ENCODE results near the gene HDAC7. TPM values are rescaled to one million over a fixed set of nuclear protein-coding genes. Genes with fewer than 3 reads are reported as not detected.

HDAC7 gene
- total RNA-seq, 1 donor from 2014 or later, result 67.9 TPM

GRCh38 chr12:47795814-47796411, 23.8 kb downstream of the HDAC7 start:
- peaks cover 5% of the 10 kb centered on the region for H3K27me3 Mint-ChIP-seq (ENCODE audit: unreplicated experiment)
- H3K36me3 Mint-ChIP-seq (ENCODE audit: unreplicated experiment), result peaks cover 5% of the 10 kb centered on the region
- no peak for DNase-seq
- H3K9me3 Mint-ChIP-seq (ENCODE audit: unreplicated experiment), result peaks cover 4% of the 10 kb centered on the region
- H3K27ac Mint-ChIP-seq (ENCODE audit: unreplicated experiment), result no peak overlapping the region
- peaks cover 4% of the 10 kb centered on the region for H3K4me1 Mint-ChIP-seq (ENCODE audit: low read depth, unreplicated experiment)
- no peak overlapping the region for H3K4me3 Mint-ChIP-seq (ENCODE audit: unreplicated experiment)
- no peak for TF ChIP-seq CTCF (IDR thresholded peaks at IDR 0.05; ENCODE audit: partially characterized antibody, unreplicated experiment)

GRCh38 chr12:47795121-47795813, 24.4 kb downstream of the HDAC7 start:
- Mint-ChIP-seq H3K4me1 (ENCODE audit: low read depth, unreplicated experiment) (peaks cover 4% of the 10 kb centered on the region), H3K27ac (ENCODE audit: unreplicated experiment) (no peak overlapping the region)
- TF ChIP-seq CTCF (IDR thresholded peaks at IDR 0.05; ENCODE audit: partially characterized antibody, unreplicated experiment), result no peak

GRCh38 chr12:47794679-47795078, 25.0 kb downstream of the HDAC7 start:
- Mint-ChIP-seq H3K27me3 (ENCODE audit: unreplicated experiment) (peaks cover 5% of the 10 kb centered on the region), H3K27ac (ENCODE audit: unreplicated experiment) (no peak overlapping the region), H3K4me1 (ENCODE audit: low read depth, unreplicated experiment) (peaks cover 4% of the 10 kb centered on the region), H3K36me3 (ENCODE audit: unreplicated experiment) (peaks cover 5% of the 10 kb centered on the region), H3K9me3 (ENCODE audit: unreplicated experiment) (peaks cover 2% of the 10 kb centered on the region), H3K4me3 (ENCODE audit: unreplicated experiment) (no peak overlapping the region)
- DNase-seq, result no peak
- no peak for TF ChIP-seq CTCF (IDR thresholded peaks at IDR 0.05; ENCODE audit: partially characterized antibody, unreplicated experiment)

More at GRCh38 chr12:47795121-47795813, 24.4 kb downstream of the HDAC7 start:
- peaks cover 2% of the 10 kb centered on the region for H3K9me3 Mint-ChIP-seq (ENCODE audit: unreplicated experiment)
- H3K36me3 Mint-ChIP-seq (ENCODE audit: unreplicated experiment), result peaks cover 5% of the 10 kb centered on the region
- H3K4me3 Mint-ChIP-seq (ENCODE audit: unreplicated experiment), result no peak overlapping the region
- peaks cover 5% of the 10 kb centered on the region for H3K27me3 Mint-ChIP-seq (ENCODE audit: unreplicated experiment)
- DNase-seq, result no peak

- H3K27ac Mint-ChIP-seq (ENCODE audit: unreplicated experiment), result no peak overlapping the region
- no peak overlapping the region for H3K4me3 Mint-ChIP-seq (ENCODE audit: unreplicated experiment)
- no peak for DNase-seq
- H3K4me1 Mint-ChIP-seq (ENCODE audit: low read depth, unreplicated experiment), result peaks cover 4% of the 10 kb centered on the region
- no peak for TF ChIP-seq CTCF (IDR thresholded peaks at IDR 0.05; ENCODE audit: partially characterized antibody, unreplicated experiment)
- peaks cover 5% of the 10 kb centered on the region for H3K36me3 Mint-ChIP-seq (ENCODE audit: unreplicated experiment)
- peaks cover 8% of the 10 kb centered on the region for H3K27me3 Mint-ChIP-seq (ENCODE audit: unreplicated experiment)
- H3K9me3 Mint-ChIP-seq (ENCODE audit: unreplicated experiment), result peaks cover 2% of the 10 kb centered on the region
Measured at GRCh38 chr12:47793015-47793681, 26.6 kb downstream of the HDAC7 start.

GRCh38 chr12:47791874-47792273, 27.8 kb downstream of the HDAC7 start:
- DNase-seq, result no peak
- Mint-ChIP-seq H3K36me3 (ENCODE audit: unreplicated experiment) (peaks cover 5% of the 10 kb centered on the region), H3K27me3 (ENCODE audit: unreplicated experiment) (peaks cover 8% of the 10 kb centered on the region), H3K9me3 (ENCODE audit: unreplicated experiment) (peaks cover 2% of the 10 kb centered on the region), H3K4me3 (ENCODE audit: unreplicated experiment) (no peak overlapping the region), H3K4me1 (ENCODE audit: low read depth, unreplicated experiment) (peaks cover 4% of the 10 kb centered on the region), H3K27ac (ENCODE audit: unreplicated experiment) (no peak overlapping the region)
- TF ChIP-seq CTCF (IDR thresholded peaks at IDR 0.05; ENCODE audit: partially characterized antibody, unreplicated experiment), result no peak

Data from glutamatergic neuron (in vitro differentiated cells).